Subcutaneous abdominal adipose tissue (tissue), 5 donors: ENCODE measurements around the gene GOLGA6L1.
"Not testable (repeated sequence)": the region's sequence is repeated elsewhere in the genome, so short reads cannot be mapped to it uniquely, and the experiment has no call there.

ENCODE experiments used
- H3K27ac ChIP-seq: one replicate; pipeline ENCODE4 v1.7.0; 2013; ENCODE audit warnings: low read depth, mild to moderate bottlenecking, inconsistent platforms, low read length, moderate library complexity
- H3K27me3 ChIP-seq, 5 donors: one replicate each; pipeline ENCODE4 v1.7.0; 2013; ENCODE audit warnings: low read length in 5 of 5, inconsistent platforms in 1 of 5; ENCODE audit not compliant: control insufficient read depth in 5 of 5, insufficient read depth in 4 of 5
- H3K36me3 ChIP-seq, 5 donors: one replicate each; pipeline ENCODE4 v1.7.0; 2013; ENCODE audit warnings: low read length in 5 of 5; ENCODE audit not compliant: control insufficient read depth in 5 of 5, insufficient read depth in 5 of 5
- H3K4me1 ChIP-seq, 5 donors: one replicate each; pipeline ENCODE4 v1.7.0; 2013; ENCODE audit warnings: low read length in 5 of 5, mild to moderate bottlenecking in 3 of 5, moderate library complexity in 1 of 5; ENCODE audit not compliant: control insufficient read depth in 5 of 5, insufficient read depth in 5 of 5
- H3K4me3 ChIP-seq, 5 donors: one replicate each; pipeline ENCODE4 v1.7.0; 2013; ENCODE audit warnings: low read length in 5 of 5, low read depth in 1 of 5
- H3K9ac ChIP-seq, 5 donors: one replicate each; pipeline ENCODE4 v1.7.0; 2013; ENCODE audit warnings: low read length in 5 of 5, mild to moderate bottlenecking in 4 of 5, moderate library complexity in 3 of 5
- H3K9me3 ChIP-seq, 5 donors: one replicate each; pipeline ENCODE4 v1.7.0; 2013; ENCODE audit warnings: low read length in 5 of 5; ENCODE audit not compliant: control insufficient read depth in 5 of 5
- donor health status: healthy.
- donor health status: healthy.
- donor health status: healthy.
- donor health status: healthy.
- donor health status: healthy.

Gene GOLGA6L1

DNA sequence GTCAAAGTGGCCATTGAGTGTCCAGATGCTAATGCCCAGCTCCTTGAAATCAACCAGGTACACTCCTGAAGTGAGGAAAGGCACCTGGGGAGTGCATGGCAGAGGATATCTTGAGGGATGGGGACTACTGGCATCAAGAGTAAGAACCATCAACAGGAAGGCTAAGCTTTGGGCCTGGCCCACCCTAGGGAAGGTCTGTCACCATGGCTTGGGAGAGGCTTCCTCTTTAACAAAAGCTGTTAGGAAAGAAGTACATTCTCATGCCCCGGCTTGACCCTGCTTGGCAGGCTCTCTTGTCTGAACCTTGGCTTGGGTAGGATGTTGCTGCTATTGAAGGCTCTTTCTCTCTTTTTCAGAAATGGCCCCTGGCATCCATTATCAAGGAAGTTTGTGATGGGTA, 53.5 kb downstream of the GOLGA6L1 start:
- H3K27me3 ChIP-seq: no peaks in the 10 kb centered on the region
- H3K9ac ChIP-seq: no peak overlapping the region
- no peaks in the 10 kb centered on the region for H3K36me3 ChIP-seq
- no peaks in the 10 kb centered on the region for H3K9me3 ChIP-seq
- no peak overlapping the region for H3K4me3 ChIP-seq
- H3K4me1 ChIP-seq: peaks cover 0 to 5% (median 0%) of the 10 kb centered on the region in 5 donors
- H3K27ac ChIP-seq: no peak overlapping the region

DNA sequence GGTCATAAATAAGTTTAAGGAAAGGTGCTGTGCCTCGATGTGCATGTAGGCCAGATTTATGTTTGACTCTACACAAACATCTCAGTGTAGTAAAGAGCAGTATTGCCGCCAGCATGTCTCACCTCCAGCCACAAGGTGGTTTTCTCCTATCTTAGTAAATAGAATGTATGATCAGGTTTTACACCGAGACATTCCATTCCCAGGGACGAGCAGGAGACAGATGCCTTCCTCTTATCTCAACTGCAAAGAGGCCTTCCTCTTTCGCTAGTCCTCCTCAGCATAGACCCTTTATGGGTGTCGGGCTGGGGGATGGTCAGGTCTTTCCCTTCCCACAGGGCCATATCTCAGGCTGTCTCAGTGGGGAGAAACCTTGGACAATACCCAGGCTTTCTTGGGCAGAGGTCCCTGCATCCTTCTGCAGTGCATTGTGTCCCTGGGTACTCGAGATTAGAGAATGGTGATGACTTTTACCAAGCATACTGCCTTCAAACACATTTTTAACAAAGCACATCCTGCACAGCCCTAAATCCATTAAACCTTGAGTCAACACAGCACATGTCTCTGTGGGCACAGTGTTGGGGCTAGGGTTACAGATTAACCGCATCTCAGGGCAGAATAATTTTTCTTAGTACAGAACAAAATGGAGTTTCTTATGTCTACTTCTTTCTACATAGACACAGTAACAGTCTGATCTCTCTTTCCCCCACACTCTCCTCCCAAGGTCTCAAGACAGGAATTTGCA, 54.5 kb downstream of the GOLGA6L1 start:
- H3K27me3 ChIP-seq, H3K9me3 ChIP-seq, H3K36me3 ChIP-seq, H3K27ac ChIP-seq, H3K4me1 ChIP-seq, H3K4me3 ChIP-seq, H3K9ac ChIP-seq: not testable (repeated sequence)

DNA sequence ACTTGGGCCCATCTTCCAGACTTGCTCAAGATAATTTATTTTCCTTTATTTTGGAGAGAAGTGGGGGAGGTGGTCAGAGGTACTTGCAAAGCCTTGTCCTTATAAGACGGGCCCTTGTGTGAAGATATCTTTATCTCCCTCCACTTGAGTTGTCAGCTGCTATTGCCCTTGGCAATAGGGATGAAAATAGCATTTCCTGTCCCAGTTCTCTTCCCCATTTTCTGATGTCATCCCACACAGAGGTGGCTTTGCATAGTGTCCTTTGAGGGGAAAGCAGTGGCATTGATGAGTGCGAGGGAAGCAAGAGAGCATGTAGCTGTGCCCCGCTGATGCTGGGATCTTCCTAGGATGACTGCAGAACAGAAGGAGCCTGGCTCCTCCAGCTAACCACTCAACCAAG, 55.4 kb downstream of the GOLGA6L1 start:
- Histone ChIP-seq H3K27ac (no peak overlapping the region), H3K9me3 (no peaks in the 10 kb centered on the region), H3K27me3 (no peaks in the 10 kb centered on the region), H3K9ac (no peak overlapping the region), H3K36me3 (no peaks in the 10 kb centered on the region), H3K4me1 (no peaks in the 10 kb centered on the region), H3K4me3 (no peak overlapping the region)

DNA sequence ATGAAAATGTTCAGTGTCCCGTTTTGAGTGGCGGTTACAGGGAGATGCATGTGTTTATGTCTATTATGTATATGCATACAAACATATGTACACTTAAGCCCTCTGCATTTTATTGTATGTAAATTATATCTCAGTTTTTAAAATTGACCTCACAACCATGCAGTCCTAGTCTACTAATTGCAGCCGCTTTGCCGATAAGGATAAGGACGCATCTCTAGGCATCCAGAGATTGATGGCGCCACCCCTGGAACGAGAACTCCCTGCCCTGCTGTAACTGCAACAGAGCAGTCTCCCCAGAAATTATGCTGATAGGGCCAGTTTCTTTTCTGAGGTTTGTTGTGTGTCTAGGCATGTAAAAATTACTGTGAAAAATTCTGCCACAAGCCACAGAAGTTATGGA, 56.9 kb downstream of the GOLGA6L1 start:
- Histone ChIP-seq H3K9ac (no peak overlapping the region), H3K4me3 (no peak overlapping the region), H3K36me3 (no peaks in the 10 kb centered on the region), H3K27ac (no peak overlapping the region), H3K9me3 (no peaks in the 10 kb centered on the region), H3K27me3 (peaks cover 0 to 3% (median 0%) of the 10 kb centered on the region in 5 donors), H3K4me1 (no peaks in the 10 kb centered on the region)
